Coronary artery (tissue), 2 donors: ENCODE measurements around the gene ATMIN.

Source experiments
- DNase-seq: peaks from one replicate; pipeline ENCODE4 v3.0.0-alpha.2; 2017; ENCODE audit warnings: low spot score
- H3K27ac ChIP-seq, 2 donors: fragments of 200-600 bp; sonication (generic); one replicate each; pipeline ENCODE4 v1.5.1; 2016 to 2019
- H3K4me3 ChIP-seq: fragments of 200-600 bp; sonication (generic); 2 replicates; pipeline ENCODE4 v1.5.1; 2016; ENCODE audit warnings: mild to moderate bottlenecking, moderate library complexity
- CTCF ChIP-seq: fragments of 200-600 bp; sonication (generic); IDR thresholded peaks from one replicate; pipeline ENCODE4 v1.5.1; 2019; ENCODE audit warnings: antibody characterized with exemption

ATMIN gene

DNA sequence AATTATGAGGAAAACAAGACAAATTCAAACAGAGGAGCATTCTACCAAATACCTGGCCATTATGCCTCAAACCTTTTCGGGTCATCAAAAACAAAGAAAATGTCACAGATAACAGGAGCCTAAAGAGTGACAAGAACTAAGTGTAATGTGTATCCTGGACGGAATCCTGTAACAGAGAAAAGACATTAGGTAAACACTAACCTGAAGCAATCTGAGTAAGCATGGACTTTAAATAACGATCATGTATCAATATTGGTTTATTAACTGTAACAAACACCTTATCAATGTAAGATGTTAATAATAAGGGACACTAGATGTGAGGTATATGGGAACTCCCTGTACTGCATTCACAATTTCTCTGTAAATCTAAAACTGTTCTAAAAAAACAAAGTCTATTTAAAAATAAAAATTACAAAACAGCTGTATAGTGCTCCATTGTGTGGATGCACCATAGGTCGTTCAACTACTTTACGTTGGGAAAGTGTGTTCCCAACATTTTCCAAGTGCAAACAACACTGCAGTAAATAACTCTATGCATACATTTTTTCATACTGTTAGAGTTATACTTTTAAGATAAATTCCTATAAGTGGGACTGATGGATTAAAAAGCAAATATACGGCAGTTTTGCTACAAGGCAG lies 43.7 kb upstream of the ATMIN start:
- H3K27ac ChIP-seq = no peak overlapping the region
- no peak for TF ChIP-seq CTCF
- no peak overlapping the region for H3K4me3 ChIP-seq
- no peak for DNase-seq

- TF ChIP-seq CTCF = no peak
- DNase-seq = no peak
- peak overlapping the region; percentile 45 for H3K4me3 ChIP-seq
- H3K27ac ChIP-seq = peak overlapping the region in 1 of 2 donors; percentile 60
These were observed 42.9 kb upstream of the ATMIN start for GRCh38 chr16:80992676-80993293.

- DNase-seq = no peak
- peak overlapping the region; percentile 45 for H3K4me3 ChIP-seq
- peak overlapping the region in 1 of 2 donors; percentile 60 for H3K27ac ChIP-seq
- TF ChIP-seq CTCF = no peak
These were observed 42.3 kb upstream of the ATMIN start for GRCh38 chr16:80993307-80993706.

DNA sequence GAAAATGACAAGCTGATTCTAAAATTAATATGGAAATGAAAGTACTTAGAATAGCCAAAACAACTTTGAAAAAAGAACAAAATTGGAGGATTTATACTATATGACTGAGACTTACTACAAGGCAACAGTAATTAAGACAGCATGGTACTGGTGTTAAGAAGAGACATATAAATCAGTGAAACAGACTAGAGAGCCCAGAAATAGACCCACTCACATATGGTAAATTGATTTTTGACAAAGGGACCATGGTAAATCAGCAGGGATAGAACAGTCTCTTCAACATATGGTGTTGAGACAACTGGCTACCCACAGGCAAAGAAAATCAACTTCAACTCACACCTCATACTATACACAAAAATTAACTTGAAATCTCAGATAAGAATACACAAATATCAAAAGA lies 41.8 kb upstream of the ATMIN start:
- H3K27ac ChIP-seq = no peak overlapping the region
- TF ChIP-seq CTCF = no peak
- no peak overlapping the region for H3K4me3 ChIP-seq
- DNase-seq = no peak

DNA sequence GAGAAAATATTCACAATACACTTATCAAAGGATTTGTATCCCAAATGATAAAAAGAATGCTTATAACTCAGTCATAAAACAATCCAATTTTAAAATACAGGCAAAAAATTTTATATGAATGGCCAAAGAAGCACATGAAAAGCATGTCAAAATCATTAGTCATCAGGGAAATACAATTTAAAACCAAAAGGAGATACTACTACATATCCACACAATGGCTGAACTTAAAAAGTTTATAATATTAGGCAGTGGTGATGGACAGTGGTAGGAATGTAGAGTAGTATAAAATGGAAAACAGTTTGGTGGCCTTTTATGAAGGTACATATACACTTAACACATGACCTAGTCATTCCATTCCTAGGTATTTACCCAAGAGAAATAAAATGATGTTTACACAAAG lies 41.2 kb upstream of the ATMIN start:
- no peak for TF ChIP-seq CTCF
- Histone ChIP-seq H3K27ac (no peak overlapping the region), H3K4me3 (no peak overlapping the region)
- no peak for DNase-seq

- DNase-seq = no peak
- H3K4me3 ChIP-seq = no peak overlapping the region
- no peak for TF ChIP-seq CTCF
- H3K27ac ChIP-seq = no peak overlapping the region
These were observed 38.9 kb upstream of the ATMIN start for GRCh38 chr16:80996688-80997138.
